Activated CD8-positive, alpha-beta T cell treated with anti-CD3 and anti-CD28 coated beads for 36 hours (primary cell): Measurements from ENCODE around the gene PEX14. TPM values are rescaled to one million over a fixed set of nuclear protein-coding genes. Genes with fewer than 3 reads are reported as not detected.
A peak's percentile ranks its signal among the peaks of the same experiment; 100 is the strongest.

Source experiments
- ATAC-seq: fragments of 200-7000 bp; cut with Tn5 transposase; one replicate; pipeline ENCODE4 v1.10.0; 2021; ENCODE audit warnings: mild to moderate bottlenecking, moderate library complexity
- CTCF ChIA-PET: fragments of 350-600 bp; sonication (Branson Sonifier 250); formaldehyde crosslinking; loops from one replicate; lab custom pipeline; 2021; ENCODE audit warnings: antibody characterized with exemption; lab: Charles Lee
- POLR2A ChIA-PET: fragments of 350-600 bp; sonication (Branson Sonifier 250); formaldehyde crosslinking; loops from one replicate; lab custom pipeline; 2021; ENCODE audit warnings: antibody characterized with exemption; lab: Charles Lee
- DNase-seq: peaks from one replicate; pipeline ENCODE4 v3.0.0-alpha.2; 2020
- H3K27ac Mint-ChIP-seq: one replicate; pipeline ENCODE4 v1.8.0; 2021; ENCODE audit warnings: mild to moderate bottlenecking, mixed read lengths
- H3K27me3 Mint-ChIP-seq: one replicate; pipeline ENCODE4 v1.8.0; 2021; ENCODE audit warnings: mixed read lengths
- H3K36me3 Mint-ChIP-seq: one replicate; pipeline ENCODE4 v1.8.0; 2021; ENCODE audit warnings: low read depth, mixed read lengths
- H3K4me1 Mint-ChIP-seq: one replicate; pipeline ENCODE4 v1.8.0; 2021; ENCODE audit warnings: low read depth, mixed read lengths
- H3K4me3 Mint-ChIP-seq: one replicate; pipeline ENCODE4 v1.8.0; 2021; ENCODE audit warnings: mild to moderate bottlenecking, moderate library complexity, mixed read lengths
- H3K9me3 Mint-ChIP-seq: one replicate; pipeline ENCODE4 v1.8.0; 2021; ENCODE audit warnings: mixed read lengths
- CTCF ChIP-seq: fragments of 200-600 bp; IDR thresholded peaks from one replicate; pipeline ENCODE4 v1.8.0; 2022; ENCODE audit warnings: antibody characterized with exemption, mild to moderate bottlenecking
- intact Hi-C: fragments of 100-400 bp; cut with micrococcal nuclease; formaldehyde crosslinking; loops from one replicate; pipeline ENCODE4 v1.10.0; 2022
- total RNA-seq, 2 experiments: library from RNA; stranded (reverse); gene quantifications; one replicate each; pipeline ENCODE4 v1.2.3, GENCODE V29; 2021

PEX14 gene
- total RNA-seq, 2 experiments from 2014 or later = 18.0 to 18.5 TPM

GRCh38 chr1:10522322-10522860, 47.6 kb downstream of the PEX14 start:
- Mint-ChIP-seq H3K4me1 (peaks cover 48% of the 10 kb centered on the region), H3K4me3 (no peak overlapping the region), H3K36me3 (peaks cover 4% of the 10 kb centered on the region), H3K9me3 (no peaks in the 10 kb centered on the region), H3K27ac (peak overlapping the region; percentile 20), H3K27me3 (no peaks in the 10 kb centered on the region)
- intact Hi-C loops = no loop called here
- DNase-seq (no peak), ATAC-seq (no peak)
- ChIA-PET CTCF (interaction anchor here (0.9 to 3.3 kb wide), 6 partner anchors 8 to 396 kb away, joined by 3 to 27 read pairs (median 6); no protein-coding TSS in a partner anchor), POLR2A (interaction anchor here (0.7 to 1.4 kb wide), 2 partner anchors 12 to 54 kb away, joined by 3 read pairs; no protein-coding TSS in a partner anchor)
- no peak for TF ChIP-seq CTCF

GRCh38 chr1:10525208-10525607, 50.5 kb downstream of the PEX14 start:
- no peak for TF ChIP-seq CTCF
- intact Hi-C loops = no loop called here
- H3K36me3 Mint-ChIP-seq = peaks cover 2% of the 10 kb centered on the region
- DNase-seq (no peak), ATAC-seq (peak; percentile 69)
- peaks cover 47% of the 10 kb centered on the region for H3K4me1 Mint-ChIP-seq
- H3K27ac Mint-ChIP-seq = peak overlapping the region; percentile 34
- POLR2A ChIA-PET = interaction anchor here (0.6 to 1.7 kb wide), 3 partner anchors 11 to 487 kb away, joined by 3 to 5 read pairs (median 3); partner anchors contain the start of gene TARDBP
- H3K9me3 Mint-ChIP-seq = no peaks in the 10 kb centered on the region
- H3K27me3 Mint-ChIP-seq = no peaks in the 10 kb centered on the region
- CTCF ChIA-PET = interaction anchor here (1.2 to 3.3 kb wide), 7 partner anchors 11 to 342 kb away, joined by 3 to 27 read pairs (median 3); no protein-coding TSS in a partner anchor
- no peak overlapping the region for H3K4me3 Mint-ChIP-seq

- intact Hi-C loops = no loop called here
- Mint-ChIP-seq H3K27ac (no peak overlapping the region), H3K4me3 (no peak overlapping the region), H3K9me3 (no peaks in the 10 kb centered on the region), H3K27me3 (no peaks in the 10 kb centered on the region), H3K36me3 (no peaks in the 10 kb centered on the region), H3K4me1 (peaks cover 23% of the 10 kb centered on the region)
- POLR2A ChIA-PET = interaction anchor here (0.8 to 1.0 kb wide), 3 partner anchors 9 to 15 kb away, joined by 3 to 4 read pairs (median 4); no protein-coding TSS in a partner anchor
- DNase-seq (no peak), ATAC-seq (no peak)
- CTCF ChIA-PET = interaction anchor here (0.7 to 1.5 kb wide), 5 partner anchors 9 to 339 kb away, joined by 3 to 7 read pairs (median 4); no protein-coding TSS in a partner anchor
- TF ChIP-seq CTCF = no peak
Measured at GRCh38 chr1:10528066-10529014, 53.6 kb downstream of the PEX14 start.

GRCh38 chr1:10529091-10529490, 54.3 kb downstream of the PEX14 start:
- Mint-ChIP-seq H3K4me1 (peaks cover 23% of the 10 kb centered on the region), H3K36me3 (no peaks in the 10 kb centered on the region), H3K27ac (no peak overlapping the region), H3K4me3 (no peak overlapping the region), H3K9me3 (no peaks in the 10 kb centered on the region), H3K27me3 (no peaks in the 10 kb centered on the region)
- no peak for TF ChIP-seq CTCF
- ChIA-PET POLR2A (interaction anchor here (0.8 kb wide), 1 partner anchor 8 kb away, joined by 3 read pairs; no protein-coding TSS in a partner anchor), CTCF (interaction anchor here (0.7 to 1.5 kb wide), 3 partner anchors 8 to 35 kb away, joined by 3 to 7 read pairs (median 5); no protein-coding TSS in a partner anchor)
- intact Hi-C loops = no loop called here
- ATAC-seq = no peak
- no peak for DNase-seq
